HG03469 (cell line): ENCODE measurements around the gene CHD5.

Experiments used
- ATAC-seq: cut with Tn5 transposase; IDR thresholded peaks from one replicate; pipeline ENCODE4 v1.9.1; 2021; ENCODE audit warnings: mild to moderate bottlenecking, moderate library complexity, moderate number of reproducible peaks; ENCODE audit not compliant: unreplicated experiment

CHD5 gene

DNA sequence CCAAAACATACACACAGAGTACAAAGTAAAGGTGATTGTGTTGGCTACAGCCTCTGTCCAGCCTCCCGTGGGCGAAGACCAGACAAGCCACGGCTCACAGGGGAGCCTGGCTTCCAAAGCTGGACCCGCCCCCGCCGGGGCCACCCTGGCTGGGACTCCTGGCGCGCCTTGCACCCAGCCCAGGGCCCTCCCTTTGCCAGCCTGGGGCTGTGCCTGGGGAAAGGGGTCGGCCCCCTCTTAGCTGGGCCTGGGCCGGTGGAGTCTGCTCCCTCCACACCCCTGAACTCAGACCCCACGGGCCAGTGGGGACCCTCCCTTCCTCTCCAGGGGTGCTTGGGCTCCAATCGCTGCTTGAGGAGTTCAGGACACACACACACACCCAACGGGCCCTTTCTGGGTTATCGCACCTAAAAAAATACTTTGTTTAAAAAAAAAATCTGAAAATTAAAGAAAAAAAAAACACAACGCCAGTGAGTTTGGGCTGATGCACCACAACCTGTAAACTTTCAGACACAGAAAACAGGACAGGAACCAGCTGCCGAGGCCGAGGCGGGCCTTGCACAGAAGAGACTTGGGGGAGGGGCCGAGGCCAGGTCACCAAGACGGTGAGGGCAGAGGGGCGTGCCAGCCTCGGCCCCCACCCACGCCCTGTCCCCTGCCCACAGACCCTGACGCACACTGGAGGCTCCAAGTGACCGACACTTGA lies 78.1 kb downstream of the CHD5 start:
- no peak for ATAC-seq

- ATAC-seq, result no peak
Observed at GRCh38 chr1:6100861-6101783, 79.0 kb downstream of the CHD5 start.

- ATAC-seq, result no peak
Observed at GRCh38 chr1:6099787-6100765, 80.0 kb downstream of the CHD5 start.

DNA sequence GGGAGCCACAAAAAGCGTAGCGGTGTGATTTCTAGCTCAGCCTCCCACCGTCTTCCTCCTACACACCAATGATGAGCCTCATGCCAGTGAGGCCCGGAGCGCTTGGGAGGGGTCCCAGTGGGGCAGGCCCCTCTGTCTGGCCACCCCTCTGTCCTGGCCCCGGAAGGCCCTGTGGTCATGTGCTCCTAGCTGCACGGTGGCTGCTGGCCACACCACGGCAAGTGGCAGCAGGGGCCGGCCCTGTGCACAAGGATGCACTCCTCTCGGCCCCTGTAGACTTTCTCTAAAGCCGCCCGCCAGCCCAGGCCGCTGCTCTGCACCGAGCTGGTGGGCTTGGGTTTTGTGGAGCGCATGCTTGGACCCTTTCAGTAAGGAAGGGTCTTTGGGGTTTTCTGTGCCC lies 80.8 kb downstream of the CHD5 start:
- no peak for ATAC-seq

- ATAC-seq, result no peak
Observed at GRCh38 chr1:6098303-6099215, 81.6 kb downstream of the CHD5 start.

GRCh38 chr1:6097824-6098223 lies 82.3 kb downstream of the CHD5 start:
- no peak for ATAC-seq

DNA sequence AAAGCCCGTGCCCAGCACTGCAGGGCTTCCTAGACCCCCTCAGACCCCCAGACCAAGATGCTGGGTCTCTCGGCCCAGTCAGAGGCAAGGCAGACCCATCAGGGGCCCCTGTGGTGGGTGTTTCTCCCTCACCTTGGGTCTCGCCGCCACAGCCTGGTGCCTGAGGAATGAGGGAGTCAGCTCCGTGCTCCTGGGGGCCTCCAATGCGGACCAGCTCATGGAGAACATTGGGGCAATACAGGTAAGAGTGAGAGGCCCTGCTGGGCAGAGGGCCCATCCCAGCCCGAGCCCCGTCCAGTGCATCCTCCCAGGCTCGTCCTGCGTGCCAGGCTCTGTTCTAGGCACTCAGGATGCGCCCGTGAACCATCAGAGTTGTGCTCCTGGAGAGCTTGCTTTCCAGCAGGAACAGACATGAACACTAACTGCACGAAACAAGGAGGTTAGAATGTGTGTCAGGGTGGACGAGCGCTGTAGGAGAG lies 83.0 kb downstream of the CHD5 start:
- ATAC-seq, result no peak

- no peak for ATAC-seq
Observed at GRCh38 chr1:6096243-6097116, 83.6 kb downstream of the CHD5 start.

GRCh38 chr1:6095511-6096242 lies 84.4 kb downstream of the CHD5 start:
- ATAC-seq, result no peak

DNA sequence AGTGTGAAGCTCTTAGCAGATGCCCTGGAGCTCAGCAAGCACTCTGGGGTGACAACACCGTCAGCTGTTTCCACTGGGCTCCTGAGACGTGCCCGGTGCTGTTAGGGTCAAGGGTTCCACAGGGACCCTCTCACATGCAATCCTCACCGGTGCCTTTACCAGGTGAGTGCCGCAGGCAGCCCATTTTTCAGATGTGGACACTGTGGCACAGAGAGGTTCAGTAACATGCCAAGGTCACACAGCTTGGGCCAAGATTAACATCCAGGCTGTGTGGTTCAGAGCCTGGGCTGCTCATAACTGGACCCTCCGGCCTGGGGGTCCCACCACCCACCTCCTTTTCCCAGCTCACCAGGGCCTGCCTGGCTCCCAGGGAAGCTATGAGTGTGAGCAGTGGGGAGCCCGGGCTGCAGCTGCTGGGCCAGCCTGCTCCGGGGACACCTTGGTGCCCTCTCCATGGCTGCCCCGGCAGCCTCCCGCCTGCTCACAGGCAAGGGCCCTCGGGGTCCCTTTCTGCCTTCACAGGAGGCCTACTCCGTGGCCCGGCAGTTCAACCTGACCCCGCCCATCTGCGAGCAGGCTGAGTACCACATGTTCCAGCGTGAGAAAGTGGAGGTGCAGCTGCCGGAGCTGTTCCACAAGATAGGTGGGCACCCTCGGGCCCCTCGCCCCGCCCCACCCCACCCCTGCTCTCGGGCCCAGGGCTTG lies 85.2 kb downstream of the CHD5 start:
- ATAC-seq, result no peak

GRCh38 chr1:6094246-6094645 lies 85.9 kb downstream of the CHD5 start:
- no peak for ATAC-seq

GRCh38 chr1:6093611-6094010 lies 86.5 kb downstream of the CHD5 start:
- ATAC-seq, result no peak

GRCh38 chr1:6093071-6093470 lies 87.0 kb downstream of the CHD5 start:
- no peak for ATAC-seq

DNA sequence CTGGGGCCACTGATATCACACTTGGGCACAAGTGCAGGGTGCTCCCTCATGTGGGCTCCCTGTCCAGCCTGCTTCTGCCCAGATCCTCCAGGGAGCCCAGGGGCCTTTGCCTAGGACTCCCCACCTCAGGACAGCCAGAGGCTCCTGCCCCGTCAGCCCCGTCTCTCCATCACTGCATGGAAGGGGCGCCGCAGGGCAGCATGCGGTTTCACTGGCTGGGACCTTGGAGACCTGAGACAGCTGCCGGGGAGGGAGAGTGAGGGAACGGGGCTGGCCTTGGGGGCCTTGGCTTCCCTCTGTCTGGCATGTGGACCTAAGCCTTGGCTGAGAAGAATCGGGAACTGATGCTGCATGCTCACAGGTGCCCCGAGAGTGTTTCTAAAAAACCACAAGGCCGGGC lies 87.9 kb downstream of the CHD5 start:
- ATAC-seq, result no peak

DNA sequence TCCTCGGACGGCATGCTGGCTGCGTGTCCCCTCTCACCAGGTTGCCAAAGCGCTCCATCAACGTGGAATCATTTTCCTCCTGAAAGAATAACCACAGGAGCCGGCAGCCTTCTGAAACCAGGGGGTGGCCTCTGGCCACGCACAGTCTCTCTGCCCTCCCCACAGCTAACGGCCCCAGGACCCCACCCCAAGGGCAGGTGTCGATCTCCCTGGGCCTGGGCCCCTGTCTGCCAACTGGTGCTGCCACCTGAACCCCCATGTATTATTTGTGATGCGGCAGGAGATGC lies 88.4 kb downstream of the CHD5 start:
- no peak for ATAC-seq

GRCh38 chr1:6090996-6091822 lies 88.9 kb downstream of the CHD5 start:
- ATAC-seq, result no peak

DNA sequence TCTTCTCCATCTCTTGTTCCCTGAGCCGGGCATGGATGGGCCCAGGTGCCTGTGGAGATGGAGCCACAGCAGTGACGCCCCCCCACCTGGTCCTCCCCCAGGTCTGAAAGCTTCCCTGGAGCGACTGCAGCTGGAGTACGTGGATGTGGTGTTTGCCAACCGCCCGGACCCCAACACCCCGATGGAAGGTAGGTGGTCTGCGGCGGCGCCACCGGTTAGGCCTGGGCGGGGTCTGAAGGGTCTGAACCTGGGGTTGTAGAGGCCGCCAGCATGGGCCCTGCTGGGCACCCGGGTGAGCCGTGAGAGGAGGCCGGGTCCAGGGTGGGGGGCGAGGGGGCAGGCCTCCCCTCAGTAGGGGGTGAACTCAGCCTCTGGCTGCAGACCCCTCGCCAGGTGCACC lies 89.8 kb downstream of the CHD5 start:
- no peak for ATAC-seq
